HFFc6 (cell line): ENCODE data around the gene SNCAIP. TPM values are rescaled to one million over a fixed set of nuclear protein-coding genes. Genes with fewer than 3 reads are reported as not detected.
A peak's percentile ranks its signal among the peaks of the same experiment; 100 is the strongest.

Source experiments
- DNase-seq: peaks from one replicate; pipeline ENCODE4 v3.0.0-alpha.2; 2018
- H3K27ac Mint-ChIP-seq: 2 replicates; pipeline ENCODE4 v1.8.0; 2020; ENCODE audit warnings: mild to moderate bottlenecking, mixed read lengths
- H3K27me3 Mint-ChIP-seq: 2 replicates; pipeline ENCODE4 v1.8.0; 2021; ENCODE audit warnings: mild to moderate bottlenecking, moderate library complexity, mixed read lengths; ENCODE audit not compliant: insufficient read depth
- H3K36me3 Mint-ChIP-seq: 2 replicates; pipeline ENCODE4 v1.8.0; 2021; ENCODE audit warnings: low read depth, mixed read lengths
- H3K4me1 Mint-ChIP-seq: 2 replicates; pipeline ENCODE4 v1.8.0; 2020; ENCODE audit warnings: low read depth, mixed read lengths
- H3K4me3 Mint-ChIP-seq: 2 replicates; pipeline ENCODE4 v1.8.0; 2020; ENCODE audit warnings: mild to moderate bottlenecking, moderate library complexity, mixed read lengths
- H3K9me3 Mint-ChIP-seq: 2 replicates; pipeline ENCODE4 v1.8.0; 2020; ENCODE audit warnings: mild to moderate bottlenecking, mixed read lengths
- CTCF ChIP-seq: fragments of 200-600 bp; sonication (generic); IDR thresholded peaks from 2 replicates; pipeline ENCODE4 v1.5.0; 2021; ENCODE audit warnings: antibody characterized with exemption, mild to moderate bottlenecking
- long read RNA-seq: library from polyadenylated mRNA; unstranded; transcript quantifications from one replicate; pipeline ENCODE4 v2.0.0, GENCODE V29; 2019
- total RNA-seq, 6 experiments: library from RNA; stranded (reverse); fragmentation: NEBNext Ultra II Directional; extraction: Animal tissue kit (Norgen Biotek cat#: 25700); gene quantifications; 2 replicates in 1 of 6; 3 replicates in 5 of 6; pipeline ENCODE4 v1.2.3, GENCODE V29; 2021

The SNCAIP gene
- total RNA-seq: 1 to 10 TPM in 3 of 6 experiments, under 1 TPM in 3; 0.09 to 2.7 (median 1.3) TPM
- long read RNA-seq: 0 reads

- Mint-ChIP-seq H3K27ac (peak within 1 kb of the TSS; percentile 35; the same call in 1 of the 2 replicates), H3K27me3 (peaks cover 13% of the 10 kb centered on the region), H3K4me3 (peak within 1 kb of the TSS; percentile 91), H3K4me1 (peaks cover 34% of the 10 kb centered on the region), H3K9me3 (no peaks in the 10 kb centered on the region), H3K36me3 (no peaks in the 10 kb centered on the region)
- no peak for TF ChIP-seq CTCF
- DNase-seq: peak; percentile 9
Observed at GRCh38 chr5:122311961-122312590, at the start of gene SNCAIP. Gene SNCAIP (plus strand): TSS chr5:122312237. CDS start chr5:122391135, 78,898 bp downstream.

DNA sequence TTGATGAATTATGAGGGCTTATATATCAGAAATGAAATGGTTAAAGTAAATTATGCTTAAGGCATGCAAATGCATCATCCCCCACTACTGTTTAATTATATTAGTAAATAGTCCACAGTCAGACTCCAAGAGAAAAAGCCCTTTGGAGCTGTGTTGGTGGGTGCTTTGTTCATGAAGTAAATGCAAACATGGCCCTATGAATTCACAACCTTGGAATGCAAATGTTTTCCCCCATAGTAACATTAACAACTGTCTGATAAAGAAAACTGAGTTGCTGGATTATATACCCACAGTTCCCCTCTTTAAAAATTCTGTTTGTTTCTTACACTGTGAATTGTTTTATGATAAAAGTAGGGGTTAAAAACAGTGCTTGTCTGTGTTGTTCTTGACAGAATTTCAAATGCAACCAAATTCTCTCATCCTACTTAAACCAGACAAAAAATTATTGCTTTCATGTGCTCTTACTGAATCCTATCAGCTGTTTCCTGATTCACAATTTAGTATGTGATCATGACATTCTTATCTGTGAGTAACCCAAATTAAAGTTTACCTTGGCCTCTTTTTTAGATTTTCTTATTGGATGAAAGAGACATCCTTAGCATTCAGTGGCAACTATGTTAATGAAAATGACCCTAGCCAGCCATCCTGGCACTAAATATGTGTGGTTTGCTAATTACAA is 48.5 kb upstream of the SNCAIP start:
- Mint-ChIP-seq H3K27ac (peak overlapping the region; percentile 22), H3K4me1 (peaks cover 33% of the 10 kb centered on the region), H3K36me3 (no peaks in the 10 kb centered on the region), H3K4me3 (no peak overlapping the region), H3K27me3 (peaks cover 3% of the 10 kb centered on the region), H3K9me3 (no peaks in the 10 kb centered on the region)
- no peak for DNase-seq
- no peak for TF ChIP-seq CTCF

DNA sequence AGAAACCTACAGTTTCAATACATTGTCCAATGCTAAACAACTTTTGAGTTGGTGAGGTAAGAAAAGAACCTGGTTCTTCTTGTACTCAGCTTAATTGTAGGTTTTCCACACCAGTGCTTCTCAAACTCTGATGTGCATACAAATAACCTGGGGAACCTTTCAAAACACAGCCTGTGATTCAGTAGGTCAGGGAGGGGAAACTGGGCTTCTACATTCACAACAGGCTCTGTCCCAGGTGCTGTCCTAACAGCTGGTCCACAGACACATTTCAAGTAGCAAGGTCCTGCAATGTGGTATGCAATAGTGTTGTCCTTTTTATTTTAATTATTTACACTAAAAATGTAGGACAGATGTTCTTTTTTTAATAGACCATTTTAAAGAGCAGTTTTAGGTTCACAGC is 47.4 kb upstream of the SNCAIP start:
- Mint-ChIP-seq H3K9me3 (no peaks in the 10 kb centered on the region), H3K27me3 (peaks cover 1% of the 10 kb centered on the region), H3K36me3 (no peaks in the 10 kb centered on the region), H3K4me3 (no peak overlapping the region), H3K4me1 (peaks cover 29% of the 10 kb centered on the region), H3K27ac (no peak overlapping the region)
- no peak for TF ChIP-seq CTCF
- no peak for DNase-seq

DNA sequence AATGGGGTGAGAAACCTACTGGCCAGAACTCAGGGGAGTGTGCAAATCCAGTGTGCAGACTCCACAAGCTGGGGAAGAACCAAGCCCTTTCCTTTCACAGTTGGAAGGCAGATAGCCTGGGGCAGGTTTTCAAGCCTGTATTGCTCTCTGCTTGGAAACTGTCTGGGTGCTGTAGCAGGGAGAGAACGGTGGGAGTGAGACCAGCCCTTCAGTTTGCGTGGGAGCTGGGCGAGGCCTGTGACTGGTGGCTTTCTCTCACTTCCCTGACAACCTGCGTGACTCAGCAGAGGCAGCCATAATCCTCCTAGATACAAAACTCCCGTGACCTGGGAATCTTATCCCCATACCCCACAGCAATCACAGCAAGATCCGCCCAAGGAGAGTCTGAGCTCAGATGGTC is 44.9 kb upstream of the SNCAIP start:
- Mint-ChIP-seq H3K27ac (no peak overlapping the region), H3K4me1 (peaks cover 18% of the 10 kb centered on the region), H3K4me3 (no peak overlapping the region), H3K36me3 (no peaks in the 10 kb centered on the region), H3K27me3 (peaks cover 1% of the 10 kb centered on the region), H3K9me3 (no peaks in the 10 kb centered on the region)
- no peak for DNase-seq
- TF ChIP-seq CTCF: no peak

DNA sequence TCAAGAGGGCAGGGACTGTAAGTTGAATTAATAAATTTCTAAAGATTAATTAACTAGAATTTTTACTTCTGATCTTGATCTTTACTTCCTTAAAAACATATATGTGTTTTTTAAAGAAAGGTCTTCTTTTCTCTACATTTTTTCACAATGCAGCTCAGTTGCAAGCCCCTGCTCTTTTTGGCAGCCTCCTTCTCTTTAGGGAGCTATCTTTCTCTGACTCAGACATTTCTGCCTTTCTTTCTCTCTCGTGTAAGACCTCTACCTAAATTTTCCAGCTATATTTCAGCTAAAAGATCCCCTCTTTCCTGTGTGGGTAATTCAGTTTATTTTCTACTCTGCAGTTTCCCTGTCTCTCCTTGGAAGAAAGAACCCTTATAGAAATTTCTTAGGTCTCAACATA is 38.3 kb upstream of the SNCAIP start:
- Mint-ChIP-seq H3K4me3 (no peak overlapping the region), H3K9me3 (no peaks in the 10 kb centered on the region), H3K27ac (no peak overlapping the region), H3K4me1 (no peaks in the 10 kb centered on the region), H3K27me3 (no peaks in the 10 kb centered on the region; the same call in none of the 2 replicates), H3K36me3 (no peaks in the 10 kb centered on the region)
- TF ChIP-seq CTCF: no peak
- no peak for DNase-seq
